Ovary (tissue), 3 donors: ENCODE measurements around the gene NKX2-2.

Experiments used
- EP300 ChIP-seq: sonication (generic); formaldehyde crosslinking; IDR thresholded peaks from one replicate; pipeline ENCODE4 v1.6.1; 2017; ENCODE audit warnings: antibody characterized with exemption
- POLR2A ChIP-seq: fragments of 450-650 bp; IDR thresholded peaks from one replicate; pipeline ENCODE4 v1.6.1; 2017; ENCODE audit warnings: antibody characterized with exemption, mild to moderate bottlenecking, moderate library complexity
- TF ChIP-seq, protein P1 (sequence below), 3 donors: fragments of 450-650 bp in 2 of 3; fragments of 200-600 bp in 1 of 3; IDR thresholded peaks; one replicate each; pipeline versions ENCODE4 v1.5.1 to v1.8.0; 2016 to 2022; ENCODE audit warnings: antibody characterized with exemption in 3 of 3, mild to moderate bottlenecking in 1 of 3
- donor health status: DM: no; HTN: no; CAD: no.

DNA sequence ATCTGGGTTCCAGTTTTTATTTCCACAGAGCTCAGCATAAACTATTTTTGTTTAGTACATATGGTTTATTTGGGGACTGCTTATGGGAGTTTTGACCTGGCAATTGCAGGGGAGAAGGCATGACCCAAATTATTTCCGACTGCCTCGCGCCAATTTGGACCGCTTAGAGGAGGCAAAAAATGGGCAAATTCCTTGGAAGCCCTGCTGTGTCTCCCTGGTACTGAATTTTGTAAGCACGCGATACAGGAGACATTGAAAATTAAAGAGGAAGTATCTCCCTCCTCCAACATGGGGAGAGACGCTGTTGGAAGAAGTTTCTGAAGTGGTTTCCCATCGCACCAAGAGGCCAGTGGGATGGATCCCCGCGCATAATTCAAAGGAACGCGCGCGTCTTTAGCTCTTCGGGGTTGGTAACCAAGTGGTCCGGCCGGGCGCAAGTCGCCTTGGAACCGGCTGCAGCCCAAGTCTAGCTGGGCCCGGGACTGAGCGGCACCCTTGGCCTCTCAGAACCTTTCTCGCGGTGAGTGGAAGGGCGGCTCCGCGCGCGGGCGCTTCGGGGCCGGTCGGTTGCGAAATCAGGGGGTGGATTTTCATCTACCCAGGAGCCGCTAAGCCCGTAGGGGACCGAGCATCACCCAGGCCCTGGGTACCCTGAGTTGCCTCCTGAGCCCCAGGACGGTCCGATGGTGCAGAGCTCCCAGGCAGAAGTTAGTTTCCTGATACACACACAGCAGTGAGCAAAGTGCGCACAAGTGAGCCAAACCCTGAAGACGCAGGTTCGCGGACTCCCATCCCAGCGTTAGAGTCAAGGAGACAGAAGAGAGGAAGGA is 6.2 kb downstream of the NKX2-2 start:
- TF ChIP-seq, protein P1, sequence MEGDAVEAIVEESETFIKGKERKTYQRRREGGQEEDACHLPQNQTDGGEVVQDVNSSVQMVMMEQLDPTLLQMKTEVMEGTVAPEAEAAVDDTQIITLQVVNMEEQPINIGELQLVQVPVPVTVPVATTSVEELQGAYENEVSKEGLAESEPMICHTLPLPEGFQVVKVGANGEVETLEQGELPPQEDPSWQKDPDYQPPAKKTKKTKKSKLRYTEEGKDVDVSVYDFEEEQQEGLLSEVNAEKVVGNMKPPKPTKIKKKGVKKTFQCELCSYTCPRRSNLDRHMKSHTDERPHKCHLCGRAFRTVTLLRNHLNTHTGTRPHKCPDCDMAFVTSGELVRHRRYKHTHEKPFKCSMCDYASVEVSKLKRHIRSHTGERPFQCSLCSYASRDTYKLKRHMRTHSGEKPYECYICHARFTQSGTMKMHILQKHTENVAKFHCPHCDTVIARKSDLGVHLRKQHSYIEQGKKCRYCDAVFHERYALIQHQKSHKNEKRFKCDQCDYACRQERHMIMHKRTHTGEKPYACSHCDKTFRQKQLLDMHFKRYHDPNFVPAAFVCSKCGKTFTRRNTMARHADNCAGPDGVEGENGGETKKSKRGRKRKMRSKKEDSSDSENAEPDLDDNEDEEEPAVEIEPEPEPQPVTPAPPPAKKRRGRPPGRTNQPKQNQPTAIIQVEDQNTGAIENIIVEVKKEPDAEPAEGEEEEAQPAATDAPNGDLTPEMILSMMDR (IDR thresholded peaks at IDR 0.05) = no peak
- TF ChIP-seq EP300 = no peak
- TF ChIP-seq POLR2A = no peak
